ENCODE results near the gene SCGB1D2.

Gene SCGB1D2

DNA sequence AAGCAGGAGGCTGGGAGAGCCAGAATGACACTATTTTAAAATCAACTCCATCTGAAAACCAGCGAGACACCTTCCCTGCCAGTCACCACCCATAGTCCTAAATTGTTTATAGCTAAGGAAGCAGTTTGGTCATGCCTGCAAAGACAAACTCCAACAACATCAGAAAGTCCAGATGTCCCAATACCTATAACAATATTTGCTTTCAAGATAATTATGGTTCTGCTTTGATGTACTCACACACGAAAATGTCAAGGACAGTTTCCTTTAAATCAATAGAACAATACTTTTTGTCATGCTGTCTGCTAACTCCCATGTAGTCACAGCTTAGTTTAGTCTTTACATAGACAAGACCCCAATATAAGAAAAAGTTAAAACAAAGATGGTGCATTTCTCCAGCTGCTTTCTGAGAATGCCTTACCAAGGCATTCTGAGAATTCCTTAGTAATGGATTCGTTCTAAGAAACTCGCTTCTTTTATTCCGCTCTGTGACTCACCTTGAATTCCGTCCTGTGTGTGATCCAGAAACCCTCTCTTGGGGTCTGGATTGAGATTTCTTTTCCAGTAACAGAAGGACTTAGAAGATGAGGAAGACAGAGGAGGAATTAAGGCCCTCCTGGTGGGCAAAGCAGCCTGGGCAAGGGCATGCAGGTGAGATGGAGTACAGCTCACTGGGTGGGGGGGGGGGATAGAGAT, 18.4 kb downstream of the SCGB1D2 start:
- no peak for DNase-seq (ENCODE audit: low read depth)

DNA sequence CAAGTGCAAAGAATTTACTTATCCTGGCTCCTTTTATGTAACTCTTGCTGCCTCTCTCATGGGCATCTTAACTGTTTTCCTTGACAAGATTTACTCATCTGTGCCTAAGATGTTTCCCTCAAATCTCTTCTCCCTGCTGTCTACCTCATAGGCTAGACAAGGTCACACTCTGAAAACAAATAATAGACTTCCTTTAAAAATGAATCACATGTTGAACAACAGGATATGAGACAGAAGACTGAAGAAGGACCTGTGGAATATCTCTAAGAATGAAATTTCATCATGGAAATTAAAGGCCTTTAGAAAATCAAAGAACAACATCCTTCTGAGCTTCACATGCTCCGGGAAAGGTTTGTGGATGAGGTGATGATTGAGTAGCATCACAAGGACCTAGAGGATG, 22.0 kb downstream of the SCGB1D2 start:
- DNase-seq (ENCODE audit: low read depth): no peak

DNA sequence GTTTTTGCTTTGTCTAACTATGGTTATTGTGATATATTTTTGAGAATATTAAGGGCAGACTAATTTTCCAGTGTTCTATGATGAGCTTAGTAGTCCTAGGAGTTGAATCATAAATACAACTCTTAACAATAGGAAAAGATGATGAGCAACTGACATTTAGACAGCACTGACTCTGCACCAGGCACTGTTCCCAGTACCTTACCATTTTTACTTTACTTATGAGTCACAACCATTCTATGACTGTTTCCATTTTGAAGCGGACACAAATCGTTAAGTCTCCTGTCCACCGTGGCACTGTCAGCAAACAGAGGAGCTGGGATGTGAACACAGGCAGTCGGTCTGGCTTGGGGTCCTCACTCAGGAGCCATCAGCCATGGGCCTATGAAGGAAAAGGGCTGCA, 24.5 kb downstream of the SCGB1D2 start:
- no peak for DNase-seq (ENCODE audit: low read depth)

DNA sequence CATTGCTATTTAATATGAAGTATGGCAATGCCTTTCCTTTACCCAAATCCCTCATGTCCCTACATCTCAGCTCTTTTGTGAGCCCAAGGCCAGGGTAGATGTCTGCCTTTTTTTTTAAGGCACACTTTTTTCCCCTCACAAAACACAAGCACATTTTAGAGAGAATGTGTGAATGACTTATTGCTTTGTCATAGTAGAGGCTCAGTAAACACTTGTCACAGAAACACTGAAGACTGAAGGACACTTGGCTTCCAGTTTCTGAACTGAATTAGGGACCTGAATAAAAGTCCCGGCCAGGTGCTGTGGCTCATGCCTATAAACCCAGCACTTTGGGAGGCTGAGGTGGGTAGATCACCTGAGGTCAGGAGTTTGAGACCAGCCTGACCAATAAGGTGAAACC, 25.0 kb downstream of the SCGB1D2 start:
- DNase-seq (ENCODE audit: low read depth): no peak

DNA sequence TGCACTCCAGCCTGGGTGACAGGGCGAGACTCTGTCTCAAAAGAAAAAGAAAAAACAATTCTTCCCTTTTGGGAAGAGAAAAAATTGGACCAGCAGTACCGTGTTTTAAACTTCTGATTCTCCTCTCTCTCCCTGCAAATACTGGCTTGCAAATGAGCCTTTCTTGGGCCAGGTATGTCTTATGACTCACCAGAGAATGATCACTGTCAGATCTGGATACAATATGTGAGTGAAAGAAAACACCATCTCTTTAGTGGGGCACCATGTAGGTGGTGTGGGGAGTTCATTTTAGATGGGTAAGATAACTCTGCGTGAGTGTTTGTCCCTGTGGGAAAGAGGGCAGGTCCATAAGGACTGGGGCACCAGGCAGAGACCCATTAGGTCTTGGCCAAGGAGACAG, 25.5 kb downstream of the SCGB1D2 start:
- no peak for DNase-seq (ENCODE audit: low read depth)

DNA sequence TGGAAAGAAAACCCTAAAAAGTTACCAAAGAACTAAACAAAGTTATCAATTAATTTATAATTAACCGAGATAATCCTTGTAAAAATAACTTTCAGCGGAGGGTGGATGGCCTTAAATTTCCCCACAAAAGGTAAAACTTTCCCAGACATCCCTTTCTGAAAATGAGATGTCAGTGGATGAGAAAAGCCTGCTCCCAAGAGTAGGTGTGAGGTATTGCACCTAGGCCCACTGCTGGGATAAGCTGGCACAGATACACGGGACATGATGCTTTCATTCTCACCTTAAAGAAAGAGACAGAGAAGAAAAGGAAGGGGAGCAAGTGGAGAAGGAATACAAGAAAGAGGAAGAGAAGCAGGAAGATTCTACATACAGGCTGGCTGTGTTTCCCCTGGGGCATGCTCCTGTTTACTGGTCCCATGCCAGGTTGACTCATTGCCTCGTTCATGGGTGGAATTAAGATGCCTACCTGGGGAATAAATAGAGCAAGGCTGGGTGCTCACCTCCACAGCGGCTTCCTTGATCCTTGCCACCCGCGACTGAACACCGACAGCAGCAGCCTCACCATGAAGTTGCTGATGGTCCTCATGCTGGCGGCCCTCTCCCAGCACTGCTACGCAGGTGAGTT, 27.7 kb downstream of the SCGB1D2 start, which contains the start of gene SCGB2A2:
TSS of gene SCGB2A2 (plus strand) at position 505 of the 625 bp plus-strand sequence. CDS start at position 564, 59 bp downstream.
- DNase-seq (ENCODE audit: low read depth): no peak

DNA sequence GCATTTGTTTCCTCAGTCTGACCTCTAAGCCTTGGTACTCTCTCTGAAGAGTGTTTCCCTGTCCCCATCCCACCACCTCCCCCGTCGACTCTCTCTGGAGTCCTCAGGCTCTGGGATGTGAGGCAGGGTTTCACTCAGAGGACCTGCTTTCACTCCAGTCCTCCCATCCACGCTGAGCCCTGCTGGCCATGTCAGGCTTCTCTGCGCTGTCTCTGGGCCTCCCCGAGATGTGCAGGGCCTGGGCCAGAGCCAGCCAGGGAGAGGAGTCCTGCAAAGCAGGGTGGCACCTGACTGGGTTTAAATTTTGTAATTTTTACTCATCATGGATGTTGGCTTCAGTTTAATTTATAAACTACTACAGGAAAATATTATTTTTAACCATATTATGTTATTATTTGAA, 31.2 kb downstream of the SCGB1D2 start:
- DNase-seq (ENCODE audit: low read depth): no peak

DNA sequence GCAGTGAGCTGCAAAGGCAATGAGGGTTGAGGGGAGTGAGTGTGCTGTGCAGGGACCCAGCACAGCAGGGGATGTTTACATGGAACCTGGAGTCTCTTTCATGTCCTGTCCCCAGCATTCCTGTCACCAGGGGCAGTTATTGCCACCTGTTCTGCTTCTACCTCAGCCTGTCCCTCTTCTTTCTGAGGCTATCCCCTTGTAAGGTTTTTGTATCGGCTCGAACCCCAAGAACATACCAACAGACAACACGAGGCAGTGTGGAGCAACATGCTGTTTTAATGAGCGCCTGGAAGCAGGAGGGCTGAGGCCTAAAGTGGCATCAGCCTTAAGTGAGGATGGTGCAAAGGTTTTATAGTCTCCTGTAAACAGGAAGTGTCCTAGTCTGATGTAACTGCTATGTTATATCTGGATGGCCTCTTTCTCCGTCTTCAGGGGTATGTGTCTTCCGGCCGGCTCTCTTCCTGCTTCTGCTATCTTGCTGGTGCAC, 31.8 kb downstream of the SCGB1D2 start:
- no peak for DNase-seq (ENCODE audit: low read depth)

DNA sequence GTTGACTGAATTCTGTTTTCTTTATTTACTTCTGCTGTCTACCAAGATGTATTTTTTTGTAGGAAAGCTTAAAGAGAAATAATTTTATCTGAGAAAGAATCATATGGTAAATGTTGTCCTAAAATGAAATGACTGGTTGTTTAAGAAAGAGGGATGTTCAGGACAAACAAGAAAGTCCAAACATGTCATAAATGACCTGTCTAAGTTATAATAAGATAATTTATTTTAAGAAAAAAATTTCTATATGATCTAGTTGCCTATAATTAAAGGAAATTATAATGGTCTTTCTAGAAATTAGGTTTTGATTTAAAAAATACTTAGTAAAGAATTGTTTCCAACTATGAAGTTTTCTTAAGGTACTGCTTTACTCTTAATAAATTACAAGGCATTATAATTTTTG, 38.4 kb downstream of the SCGB1D2 start:
- DNase-seq (ENCODE audit: low read depth): no peak
